ENCODE results near the gene PCBP4.

Gene PCBP4

GRCh38 chr3:51943451-51944391 is 23.5 kb downstream of the PCBP4 start (continued):
- no peak for TF ChIP-seq TCF4 (CRISPR knock-in tag; IDR thresholded peaks at IDR 0.05; ENCODE audit: borderline replicate concordance)
- TF ChIP-seq GLIS3 (CRISPR knock-in tag; IDR thresholded peaks at IDR 0.05) = no peak
- TF ChIP-seq ZNF8 (CRISPR knock-in tag; IDR thresholded peaks at IDR 0.05) = no peak
- TF ChIP-seq SNAI2 (CRISPR knock-in tag; IDR thresholded peaks at IDR 0.05) = no peak
- no peak for TF ChIP-seq ZFP3 (CRISPR knock-in tag; IDR thresholded peaks at IDR 0.05)
- no peak for TF ChIP-seq POU6F1 (CRISPR knock-in tag; IDR thresholded peaks at IDR 0.05; ENCODE audit: borderline replicate concordance, low read depth)
- TF ChIP-seq PPARA (CRISPR knock-in tag; IDR thresholded peaks at IDR 0.05; ENCODE audit: borderline replicate concordance) = no peak
- no peak for TF ChIP-seq CSRNP3 (CRISPR knock-in tag; IDR thresholded peaks at IDR 0.05)
- TF ChIP-seq CSDC2 (CRISPR knock-in tag; IDR thresholded peaks at IDR 0.05) = no peak

GRCh38 chr3:51942603-51943450 is 24.4 kb downstream of the PCBP4 start:
- peak; percentile 54 for ATAC-seq
- TF ChIP-seq TCF4 (CRISPR knock-in tag; IDR thresholded peaks at IDR 0.05; ENCODE audit: borderline replicate concordance) (no peak), OSR1 (CRISPR knock-in tag; IDR thresholded peaks at IDR 0.05) (no peak)

GRCh38 chr3:51941798-51942602 is 25.3 kb downstream of the PCBP4 start, which contains the start of the genes PARP3 and RRP9:
PARP3 (plus strand) TSS chr3:51942363; CDS start chr3:51943356, 993 bp downstream.
RRP9 (minus strand) TSS chr3:51941904; CDS start chr3:51941867, 37 bp downstream.
- peak; percentile 94 for ATAC-seq
- TF ChIP-seq PPARA (CRISPR knock-in tag; IDR thresholded peaks at IDR 0.05; ENCODE audit: borderline replicate concordance) (no peak), ZFP3 (CRISPR knock-in tag; IDR thresholded peaks at IDR 0.05) (0 out of 2 replicates have a peak, but pooled peaks have one; percentile 17), ESRRG (CRISPR knock-in tag; IDR thresholded peaks at IDR 0.05) (0 out of 2 replicates have a peak, but pooled peaks have one; percentile 35)

GRCh38 chr3:51941463-51941797 is 25.8 kb downstream of the PCBP4 start:
- TF ChIP-seq OSR1 (CRISPR knock-in tag; IDR thresholded peaks at IDR 0.05) = no peak
- TF ChIP-seq ZNF70 (CRISPR knock-in tag; IDR thresholded peaks at IDR 0.05) = no peak
- TF ChIP-seq RARB (CRISPR knock-in tag; IDR thresholded peaks at IDR 0.05) = no peak
- no peak for TF ChIP-seq TCF4 (CRISPR knock-in tag; IDR thresholded peaks at IDR 0.05; ENCODE audit: borderline replicate concordance)
- no peak for ATAC-seq

GRCh38 chr3:51940648-51941462 is 26.4 kb downstream of the PCBP4 start:
- no peak for ATAC-seq

GRCh38 chr3:51938780-51939425 is 28.4 kb downstream of the PCBP4 start:
- no peak for ATAC-seq
- no peak for TF ChIP-seq PPARA (CRISPR knock-in tag; IDR thresholded peaks at IDR 0.05; ENCODE audit: borderline replicate concordance)
- no peak for TF ChIP-seq ZFP30 (CRISPR knock-in tag; IDR thresholded peaks at IDR 0.05)
- TF ChIP-seq ARNTL (CRISPR knock-in tag; IDR thresholded peaks at IDR 0.05; ENCODE audit: borderline replicate concordance, low read depth) = no peak
- no peak for TF ChIP-seq ZC3H10 (CRISPR knock-in tag; IDR thresholded peaks at IDR 0.05)
- no peak for TF ChIP-seq CSRNP3 (CRISPR knock-in tag; IDR thresholded peaks at IDR 0.05)
- no peak for TF ChIP-seq ZNF565 (CRISPR knock-in tag; conservative IDR thresholded peaks at IDR 0.05; ENCODE audit: low read depth)
- no peak for TF ChIP-seq CSDC2 (CRISPR knock-in tag; IDR thresholded peaks at IDR 0.05)
- no peak for TF ChIP-seq BACH2 (CRISPR knock-in tag; IDR thresholded peaks at IDR 0.05; ENCODE audit: borderline replicate concordance)
- no peak for TF ChIP-seq ISL1 (CRISPR knock-in tag; IDR thresholded peaks at IDR 0.05)
- TF ChIP-seq ZNF70 (CRISPR knock-in tag; IDR thresholded peaks at IDR 0.05) = no peak
- TF ChIP-seq OSR1 (CRISPR knock-in tag; IDR thresholded peaks at IDR 0.05) = no peak
- no peak for TF ChIP-seq TCF4 (CRISPR knock-in tag; IDR thresholded peaks at IDR 0.05; ENCODE audit: borderline replicate concordance)
- TF ChIP-seq ESRRG (CRISPR knock-in tag; IDR thresholded peaks at IDR 0.05) = no peak

More at GRCh38 chr3:51940648-51941462, 26.4 kb downstream of the PCBP4 start:
- TF ChIP-seq TCF4 (CRISPR knock-in tag; IDR thresholded peaks at IDR 0.05; ENCODE audit: borderline replicate concordance) (no peak), ZFP3 (CRISPR knock-in tag; IDR thresholded peaks at IDR 0.05) (peak; percentile 95)

Measured in SK-N-SH treated with all-trans-retinoic acid at 6 μM for 48 hours (cell line).